Fibroblast of the aortic adventitia (primary cell): ENCODE measurements around the gene RPS14. TPM values are rescaled to one million over a fixed set of nuclear protein-coding genes. Genes with fewer than 3 reads are reported as not detected.

Experiments used
- DNase-seq: peaks from one replicate; pipeline ENCODE4 v3.0.0-alpha.2; 2010; ENCODE audit warnings: low read depth
- H3K4me3 ChIP-seq: 2 replicates; pipeline ENCODE4 v1.5.1; 2011; ENCODE audit warnings: low read depth, mild to moderate bottlenecking, control low read depth, low read length, moderate library complexity
- CTCF ChIP-seq: IDR thresholded peaks from 2 replicates; pipeline ENCODE4 v1.5.1; 2011; ENCODE audit warnings: mild to moderate bottlenecking, low read length, control low read depth, inconsistent platforms; ENCODE audit not compliant: insufficient read depth
- total RNA-seq: library from RNA; depleted of rRNA; stranded (reverse); fragments of >200 nt; gene quantifications from 2 replicates; pipeline ENCODE4 v1.2.3, GENCODE V29; 2012; ENCODE audit warnings: low replicate concordance

Gene RPS14
- total RNA-seq, 1 donor: 3,861 TPM

DNA sequence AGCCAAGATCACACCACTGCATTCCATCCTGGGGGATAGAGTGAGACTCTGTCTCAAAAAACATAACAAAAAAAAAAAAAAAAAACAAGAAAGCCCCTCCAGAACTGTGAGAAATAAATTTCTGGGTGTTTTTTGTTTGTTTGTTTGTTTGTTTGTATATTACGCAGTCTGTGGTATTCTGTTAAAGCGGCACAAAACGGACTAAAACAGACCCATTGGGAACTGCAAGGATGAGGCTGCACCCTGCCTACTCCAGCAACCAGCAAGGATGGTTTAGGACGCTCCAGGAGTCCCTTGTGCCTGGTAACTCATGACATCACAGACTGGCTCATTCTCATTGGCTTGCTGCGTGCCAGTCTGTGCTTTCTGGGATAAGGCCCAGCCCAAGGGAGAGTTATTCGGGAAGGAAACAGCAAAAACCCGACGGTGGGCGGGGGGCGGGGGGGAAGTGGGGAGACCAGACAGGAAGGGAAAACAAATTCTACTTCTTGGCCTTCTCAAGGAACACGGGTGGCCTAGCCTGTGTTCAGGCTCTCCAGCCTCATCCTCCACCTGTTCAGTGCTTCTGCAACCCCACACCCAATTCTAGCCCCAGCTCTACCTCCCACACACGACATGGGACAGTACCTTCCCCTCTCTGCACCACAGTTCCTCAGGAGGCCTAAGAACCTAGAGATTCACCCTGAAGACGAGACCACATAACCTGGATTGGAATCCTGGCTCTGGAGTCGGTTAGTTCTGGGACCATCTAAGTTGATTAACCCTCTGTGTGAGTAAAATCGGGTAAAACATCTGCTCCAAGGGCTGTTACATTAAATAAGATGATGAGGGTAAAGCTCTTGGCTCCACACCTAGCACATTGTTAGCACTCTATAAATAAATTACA is 39.7 kb downstream of the RPS14 start:
- TF ChIP-seq CTCF: no peak
- no peak overlapping the region for H3K4me3 ChIP-seq
- DNase-seq: peak; percentile 88

- no peak overlapping the region for H3K4me3 ChIP-seq
- no peak for DNase-seq
- TF ChIP-seq CTCF: no peak
These were observed 41.2 kb downstream of the RPS14 start for GRCh38 chr5:150408231-150408943.

- H3K4me3 ChIP-seq: no peak overlapping the region
- no peak for TF ChIP-seq CTCF
- DNase-seq: no peak
These were observed 42.3 kb downstream of the RPS14 start for GRCh38 chr5:150407096-150407720.

DNA sequence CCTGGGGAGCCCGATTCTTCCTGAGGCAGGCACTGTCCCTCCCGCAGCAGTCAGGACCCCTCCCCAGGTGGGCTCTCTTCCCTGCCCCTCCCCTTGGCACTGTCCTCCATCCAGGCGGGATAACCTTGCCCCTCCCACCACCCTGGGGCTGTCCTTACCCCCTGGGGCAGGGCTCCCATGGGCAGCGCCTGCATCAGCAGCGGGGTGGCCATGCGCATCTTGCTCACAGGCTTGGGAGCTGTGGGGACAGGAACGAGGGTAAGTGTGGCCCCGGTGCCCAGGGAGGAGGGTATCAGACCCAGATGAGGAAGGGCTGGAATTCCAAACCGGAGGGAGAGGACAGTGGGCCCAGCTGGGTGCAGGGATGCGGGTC is 42.8 kb downstream of the RPS14 start:
- no peak for TF ChIP-seq CTCF
- no peak overlapping the region for H3K4me3 ChIP-seq
- DNase-seq: no peak

DNA sequence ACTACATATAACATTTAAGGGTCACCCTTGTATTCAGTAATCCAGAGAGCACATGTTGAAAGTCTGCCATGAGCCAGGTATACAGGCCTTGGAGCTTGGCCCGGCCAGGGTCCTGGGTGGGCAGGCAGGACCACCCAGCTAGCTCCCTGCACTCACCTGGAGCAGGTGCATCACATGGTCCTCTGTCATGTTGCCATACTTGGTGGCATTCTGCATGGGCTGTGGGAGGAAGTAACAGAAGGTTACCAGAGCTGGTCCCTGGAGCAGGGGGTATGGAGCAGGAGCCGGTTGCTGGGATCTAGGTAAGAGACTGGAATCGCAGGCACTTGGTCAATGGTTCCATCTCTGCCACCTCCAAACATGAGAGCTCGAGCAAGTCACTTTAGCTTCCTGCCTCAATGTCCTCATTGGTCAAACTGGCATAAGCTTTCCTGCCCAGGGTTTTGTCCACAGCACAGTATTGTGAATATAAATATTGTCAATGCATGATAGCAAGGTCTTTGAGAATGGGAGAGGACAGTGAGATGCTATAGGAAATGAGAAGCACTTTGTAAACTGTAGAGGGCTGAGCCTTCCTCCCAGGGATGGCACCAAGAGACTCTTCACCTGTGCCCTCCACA is 43.3 kb downstream of the RPS14 start:
- TF ChIP-seq CTCF: no peak
- no peak overlapping the region for H3K4me3 ChIP-seq
- no peak for DNase-seq

DNA sequence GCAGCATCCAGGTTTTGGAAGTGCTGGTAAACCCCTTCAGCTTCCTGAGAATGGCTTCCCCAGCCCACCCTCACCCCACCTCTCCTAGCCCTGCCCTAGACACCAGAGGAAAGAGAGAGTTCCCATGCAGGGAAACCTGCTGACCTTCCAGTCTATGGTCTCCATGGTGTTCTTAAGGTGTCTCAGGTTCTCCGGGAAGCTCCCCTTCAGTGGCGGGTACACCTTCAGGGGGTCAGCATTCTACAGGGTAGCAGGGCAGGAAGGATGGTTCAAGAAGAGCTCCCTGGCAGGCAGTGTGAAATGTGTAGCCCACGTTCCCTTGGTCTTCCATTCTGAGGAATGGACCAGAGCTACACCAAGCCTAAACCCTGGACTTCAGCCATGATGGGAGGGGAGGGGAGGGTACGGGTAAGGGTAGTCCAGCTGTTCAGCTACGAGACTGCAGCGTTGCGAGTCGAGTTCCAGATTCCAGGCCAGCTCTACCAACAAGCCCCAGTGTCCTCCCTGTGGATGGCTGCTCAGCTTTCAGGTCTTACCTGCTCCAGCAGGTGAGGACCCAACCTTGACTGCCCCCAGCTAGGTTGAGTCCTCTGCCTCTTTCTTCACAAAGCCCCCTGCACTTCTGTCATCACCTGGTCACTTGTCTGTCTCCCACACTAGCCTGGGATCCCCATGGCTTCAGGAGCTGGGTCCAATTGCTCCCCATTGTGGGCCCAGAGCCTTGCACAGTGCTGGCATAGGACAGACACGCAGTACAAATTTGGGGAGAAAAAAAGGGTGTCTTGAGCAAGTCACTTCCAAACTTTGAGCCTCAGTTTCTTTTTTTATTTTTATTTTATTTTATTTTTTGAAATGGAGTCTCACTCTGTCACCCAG is 44.4 kb downstream of the RPS14 start:
- no peak for TF ChIP-seq CTCF
- no peak overlapping the region for H3K4me3 ChIP-seq
- no peak for DNase-seq
